ENCODE measurements around the gene L3MBTL4. TPM values are rescaled to one million over a fixed set of nuclear protein-coding genes. Genes with fewer than 3 reads are reported as not detected.

Gene L3MBTL4
- total RNA-seq, 2 donors from 2014 or later: 0.27 to 5.3 TPM

- DNase-seq (ENCODE audit: low spot score) (no peak), ATAC-seq (ENCODE audit: insufficient number of reproducible peaks, low FRiP score, low read depth) (no peak)
- H3K4me1 ChIP-seq (ENCODE audit: control insufficient read depth in 1 of 2, low read depth in 2 of 2): no peaks in the 10 kb centered on the region
- no peaks in the 10 kb centered on the region for H3K36me3 ChIP-seq
- no peak overlapping the region for H3K27ac ChIP-seq
- H3K9me3 ChIP-seq: no peaks in the 10 kb centered on the region
- H3K27me3 ChIP-seq (replicated peaks; ENCODE audit: insufficient read depth): no peaks in the 10 kb centered on the region
- no peak overlapping the region for H3K4me3 ChIP-seq
- no peak for TF ChIP-seq CTCF (IDR thresholded peaks at IDR 0.05)
Measured at GRCh38 chr18:6289843-6290242, 124.9 kb downstream of the L3MBTL4 start.

- no peak overlapping the region for H3K27ac ChIP-seq
- no peak overlapping the region for H3K4me3 ChIP-seq
- no peaks in the 10 kb centered on the region for H3K4me1 ChIP-seq (ENCODE audit: control insufficient read depth in 1 of 2, low read depth in 2 of 2)
- H3K27me3 ChIP-seq (replicated peaks; ENCODE audit: insufficient read depth): no peaks in the 10 kb centered on the region
- no peaks in the 10 kb centered on the region for H3K9me3 ChIP-seq
- no peak for TF ChIP-seq CTCF (IDR thresholded peaks at IDR 0.05)
- DNase-seq (ENCODE audit: low spot score): no peak
- no peak for ATAC-seq (ENCODE audit: insufficient number of reproducible peaks, low FRiP score, low read depth)
- no peaks in the 10 kb centered on the region for H3K36me3 ChIP-seq
Measured at GRCh38 chr18:6286585-6286984, 128.1 kb downstream of the L3MBTL4 start.

- TF ChIP-seq CTCF (IDR thresholded peaks at IDR 0.05): no peak
Measured at GRCh38 chr18:6284761-6285160, 129.9 kb downstream of the L3MBTL4 start.

GRCh38 chr18:6284300-6284699 is 130.4 kb downstream of the L3MBTL4 start:
- no peak for DNase-seq (ENCODE audit: low spot score)
- ATAC-seq (ENCODE audit: insufficient number of reproducible peaks, low FRiP score, low read depth): no peak
- no peak for TF ChIP-seq CTCF (IDR thresholded peaks at IDR 0.05)
- Histone ChIP-seq H3K4me3 (no peak overlapping the region), H3K36me3 (no peaks in the 10 kb centered on the region), H3K9me3 (no peaks in the 10 kb centered on the region), H3K27ac (no peak overlapping the region), H3K4me1 (ENCODE audit: control insufficient read depth in 1 of 2, low read depth in 2 of 2) (no peaks in the 10 kb centered on the region), H3K27me3 (replicated peaks; ENCODE audit: insufficient read depth) (no peaks in the 10 kb centered on the region)

More at GRCh38 chr18:6284761-6285160, 129.9 kb downstream of the L3MBTL4 start:
- no peak for DNase-seq (ENCODE audit: low spot score)
- H3K27me3 ChIP-seq (replicated peaks; ENCODE audit: insufficient read depth): no peaks in the 10 kb centered on the region
- no peaks in the 10 kb centered on the region for H3K9me3 ChIP-seq
- H3K36me3 ChIP-seq: no peaks in the 10 kb centered on the region
- H3K27ac ChIP-seq: no peak overlapping the region
- no peak for ATAC-seq (ENCODE audit: insufficient number of reproducible peaks, low FRiP score, low read depth)
- no peaks in the 10 kb centered on the region for H3K4me1 ChIP-seq (ENCODE audit: control insufficient read depth in 1 of 2, low read depth in 2 of 2)
- no peak overlapping the region for H3K4me3 ChIP-seq

GRCh38 chr18:6281874-6282273 is 132.8 kb downstream of the L3MBTL4 start:
- Histone ChIP-seq H3K27me3 (replicated peaks; ENCODE audit: insufficient read depth) (no peaks in the 10 kb centered on the region), H3K27ac (no peak overlapping the region), H3K9me3 (no peaks in the 10 kb centered on the region), H3K4me3 (no peak overlapping the region), H3K4me1 (ENCODE audit: control insufficient read depth in 1 of 2, low read depth in 2 of 2) (no peaks in the 10 kb centered on the region), H3K36me3 (no peaks in the 10 kb centered on the region)
- TF ChIP-seq CTCF (IDR thresholded peaks at IDR 0.05): no peak
- ATAC-seq (ENCODE audit: insufficient number of reproducible peaks, low FRiP score, low read depth) (no peak), DNase-seq (ENCODE audit: low spot score) (no peak)
